NCI-H2196 (cell line): ENCODE data around the gene FNDC3B.

Experiments used
- DNase-seq: peaks from one replicate; lab custom pipeline; 2025; ENCODE audit not compliant: unreplicated experiment; lab: John Stamatoyannopoulos, UW

The FNDC3B gene

DNA sequence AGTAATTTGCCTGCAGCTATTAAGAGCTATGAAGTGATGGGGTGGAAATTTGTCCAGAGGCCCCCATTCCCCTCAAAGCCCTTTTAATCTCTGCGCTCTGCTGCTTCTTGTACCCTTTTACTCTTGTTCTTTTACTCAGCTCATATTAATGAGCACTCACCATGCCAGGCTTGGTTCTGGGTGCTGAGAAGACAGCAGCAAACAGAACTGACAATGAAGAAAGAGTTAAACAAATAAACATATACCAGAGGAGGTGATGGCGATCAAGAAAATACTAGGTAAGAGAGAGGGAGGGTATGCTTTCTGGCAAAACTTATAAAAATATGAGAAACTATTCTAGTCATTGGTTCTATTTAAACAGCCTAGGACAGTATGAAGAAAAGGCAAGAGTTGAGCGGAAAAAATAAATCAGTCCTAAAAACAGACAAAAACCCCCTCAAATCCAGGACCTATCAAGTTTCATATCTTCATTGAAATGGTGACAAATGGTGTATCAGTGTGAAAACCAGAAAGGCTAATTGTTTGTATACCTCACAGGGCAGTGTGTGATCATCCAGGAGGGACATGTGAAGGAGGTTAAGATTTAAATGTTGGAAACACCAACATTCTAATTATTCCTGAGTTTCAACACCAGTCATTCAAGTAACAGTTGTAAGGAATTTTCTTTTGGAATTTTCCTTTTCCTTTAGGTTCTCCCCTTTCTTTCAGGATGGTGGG, 144.9 kb downstream of the FNDC3B start:
- DNase-seq, result no peak

DNA sequence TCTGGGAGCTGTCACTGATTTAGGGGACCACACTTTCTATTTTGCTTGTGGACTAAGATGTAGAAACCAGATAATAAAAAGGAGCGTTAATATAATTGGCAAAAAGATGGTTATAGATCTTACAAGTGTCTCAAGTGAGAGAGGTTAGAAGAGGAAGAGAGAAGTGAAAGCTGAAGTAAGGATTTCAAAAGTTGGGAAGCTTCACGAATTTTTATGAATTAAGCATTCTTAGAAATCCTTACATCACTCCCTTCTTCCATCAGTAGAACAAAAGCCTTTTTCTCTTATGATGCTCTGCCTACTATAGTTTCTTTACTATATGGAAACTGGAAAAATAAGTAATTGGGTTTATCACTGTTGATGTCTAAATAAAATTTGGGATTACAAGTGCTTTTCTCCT, 146.5 kb downstream of the FNDC3B start:
- DNase-seq, result no peak

DNA sequence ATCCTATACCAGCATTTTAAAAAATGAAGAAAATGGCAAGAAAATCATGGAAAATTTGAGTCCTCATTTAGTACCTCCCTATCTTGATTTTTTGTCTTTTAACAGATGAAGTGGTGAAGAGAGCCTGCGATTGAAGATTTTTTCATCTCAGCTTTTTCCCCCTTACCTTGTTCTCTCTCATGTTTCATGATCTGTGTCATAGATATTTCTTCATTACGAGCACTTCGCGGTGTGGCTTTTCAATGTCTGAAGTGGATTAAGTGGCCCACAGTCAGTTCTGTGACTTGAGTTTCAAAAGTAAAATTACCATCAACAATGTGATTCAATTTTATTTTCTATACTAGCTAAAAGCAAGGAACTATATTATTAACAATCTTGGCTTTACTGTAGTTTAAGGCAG, 147.2 kb downstream of the FNDC3B start:
- DNase-seq, result no peak

DNA sequence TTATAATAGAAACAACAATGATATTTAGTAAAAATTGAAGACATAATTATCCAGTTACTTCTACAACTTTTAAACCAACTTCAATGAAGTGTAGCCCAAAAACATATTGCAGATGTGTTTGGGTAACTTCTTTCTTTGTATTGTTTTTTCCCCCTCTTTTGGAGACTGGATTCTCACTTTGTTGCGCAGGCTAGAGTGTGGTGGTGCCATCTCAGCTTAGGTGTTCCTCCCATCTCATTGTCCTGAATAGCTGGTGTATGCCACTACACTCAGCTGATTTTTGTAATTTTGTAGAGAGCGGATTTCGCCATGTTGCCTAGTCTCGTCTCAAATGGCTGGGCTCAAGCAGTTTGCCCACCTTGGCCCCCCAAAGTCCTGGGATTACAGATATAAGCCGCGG, 148.1 kb downstream of the FNDC3B start:
- no peak for DNase-seq

DNA sequence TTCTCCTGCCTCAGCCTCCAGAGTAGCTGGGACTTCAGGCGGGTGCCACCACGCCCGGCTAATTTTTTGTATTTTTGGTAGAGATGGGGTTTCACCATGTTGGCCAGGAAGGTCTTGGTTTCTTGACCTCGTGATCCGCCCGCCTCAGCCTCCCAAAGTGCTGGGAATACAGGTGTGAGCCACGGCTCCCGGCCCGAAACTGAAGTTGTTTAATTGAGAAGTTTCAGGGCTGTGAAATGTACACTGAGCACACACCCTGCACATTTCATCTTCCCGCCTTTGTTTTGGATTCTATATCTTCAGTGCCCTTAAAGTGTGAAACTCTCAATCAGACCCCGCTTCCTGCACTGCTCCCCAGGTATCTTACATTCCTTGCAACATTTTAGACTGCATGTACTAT, 149.1 kb downstream of the FNDC3B start:
- DNase-seq, result no peak

DNA sequence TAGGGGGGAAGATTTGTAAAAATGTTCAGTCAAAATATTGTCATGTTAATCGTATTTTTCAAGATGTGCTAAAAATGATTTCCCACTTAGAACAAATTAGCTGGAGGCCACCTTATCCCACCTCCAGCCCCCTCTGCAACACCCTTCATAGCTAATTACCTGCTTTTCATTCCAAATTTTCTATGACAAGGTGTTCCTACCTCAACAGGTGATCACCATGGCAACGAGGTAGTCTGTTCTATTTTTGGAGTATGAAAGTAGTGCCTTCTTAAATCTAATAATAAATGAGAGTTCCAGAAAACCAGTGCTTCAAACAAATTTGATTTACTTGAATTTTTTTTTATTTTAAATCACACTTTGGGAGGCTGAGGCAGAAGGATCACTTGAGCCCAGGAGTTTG, 149.8 kb downstream of the FNDC3B start:
- DNase-seq, result no peak

DNA sequence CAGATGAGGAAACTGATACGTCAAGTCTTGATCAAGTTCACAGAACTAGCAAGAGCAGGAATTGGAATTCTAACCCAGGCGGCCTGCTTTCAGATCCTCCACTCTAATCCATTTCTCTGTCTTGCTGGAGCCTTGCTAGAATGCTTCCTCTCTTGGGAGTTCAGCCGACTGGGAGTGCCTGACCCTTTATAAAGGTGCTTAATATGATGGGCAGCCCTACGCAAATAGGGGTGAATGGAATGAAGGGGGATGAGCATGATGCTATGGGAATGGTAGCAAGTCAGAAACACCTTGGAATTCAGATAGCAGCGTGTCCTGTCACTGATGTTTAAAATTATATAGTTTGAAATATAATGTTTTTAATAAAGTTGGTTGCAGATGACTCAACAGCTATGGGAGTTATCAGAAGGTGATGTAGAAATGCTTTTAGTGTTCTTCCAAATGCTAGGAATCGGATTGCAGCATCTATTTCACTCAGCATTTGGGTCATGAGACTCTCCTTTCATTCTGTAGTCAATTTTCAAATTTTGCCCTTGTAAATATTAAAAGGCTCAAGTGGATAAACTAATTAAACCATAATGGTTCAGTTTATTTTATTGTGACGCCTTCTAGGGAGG, 150.7 kb downstream of the FNDC3B start:
- DNase-seq, result no peak

DNA sequence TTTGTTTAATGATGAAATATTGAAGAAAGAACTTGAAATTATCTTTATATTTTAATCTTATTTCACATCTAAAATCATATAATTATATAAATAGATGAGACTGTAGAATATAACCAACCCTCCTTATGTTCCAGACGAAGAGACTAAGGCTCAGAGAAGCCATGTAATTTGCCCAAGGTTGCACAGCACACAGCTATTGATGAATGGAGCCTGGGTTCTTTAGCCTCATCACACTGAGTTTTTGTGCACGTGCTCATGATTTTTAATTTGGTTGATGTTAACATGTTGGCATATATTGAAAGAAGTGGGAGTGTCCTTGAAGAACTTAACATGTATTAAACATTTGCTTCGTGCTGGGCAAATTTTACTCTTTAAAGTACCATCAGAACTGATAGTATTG, 151.6 kb downstream of the FNDC3B start:
- no peak for DNase-seq

DNA sequence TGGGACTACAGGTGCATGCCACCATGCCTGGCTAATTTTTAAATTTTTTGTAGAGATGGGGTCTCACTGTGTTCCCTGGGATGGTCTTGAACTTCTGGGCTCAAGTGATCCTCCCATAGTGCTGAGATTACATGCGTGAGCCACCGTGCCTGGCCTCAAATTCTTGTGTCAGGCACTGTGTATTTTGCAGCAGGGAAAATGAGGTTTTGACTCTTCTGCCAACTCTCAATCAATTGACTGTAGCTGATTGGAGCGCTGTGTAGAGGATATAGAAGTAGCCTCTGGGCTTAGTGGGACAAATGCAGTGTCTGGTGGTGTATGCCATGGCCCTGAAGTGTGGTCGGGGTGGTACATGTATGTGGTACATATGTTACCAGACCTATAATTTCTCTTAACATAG, 152.3 kb downstream of the FNDC3B start:
- no peak for DNase-seq

DNA sequence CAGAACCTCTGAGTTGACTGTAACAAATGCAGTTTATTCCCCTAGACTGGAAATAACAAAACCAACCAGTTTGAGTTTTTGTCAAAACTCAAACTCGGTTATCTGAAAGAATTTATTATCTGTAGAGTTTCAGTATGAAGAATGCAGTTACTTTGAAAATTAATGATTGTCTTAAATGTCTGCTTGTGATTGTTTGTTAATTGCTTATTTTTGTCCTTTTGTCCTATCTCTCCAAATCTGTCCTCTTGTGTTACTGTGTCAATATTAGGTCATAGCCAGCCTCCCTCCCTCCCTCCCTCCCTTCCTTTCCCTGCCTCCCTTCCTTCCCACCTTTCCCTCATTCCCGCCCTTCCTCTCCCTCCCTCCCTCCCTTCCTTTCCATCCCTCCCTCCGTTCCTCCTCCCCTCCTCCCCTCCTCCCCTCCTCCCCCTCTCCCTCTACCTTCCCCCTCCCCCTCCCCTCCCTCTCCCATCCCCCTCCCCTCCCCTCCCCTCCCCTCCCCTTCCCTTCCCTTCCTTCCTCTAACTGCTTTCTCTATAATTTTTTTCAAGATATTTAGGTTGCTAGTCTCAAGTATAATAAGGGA, 153.5 kb downstream of the FNDC3B start:
- DNase-seq, result peak; percentile 36

DNA sequence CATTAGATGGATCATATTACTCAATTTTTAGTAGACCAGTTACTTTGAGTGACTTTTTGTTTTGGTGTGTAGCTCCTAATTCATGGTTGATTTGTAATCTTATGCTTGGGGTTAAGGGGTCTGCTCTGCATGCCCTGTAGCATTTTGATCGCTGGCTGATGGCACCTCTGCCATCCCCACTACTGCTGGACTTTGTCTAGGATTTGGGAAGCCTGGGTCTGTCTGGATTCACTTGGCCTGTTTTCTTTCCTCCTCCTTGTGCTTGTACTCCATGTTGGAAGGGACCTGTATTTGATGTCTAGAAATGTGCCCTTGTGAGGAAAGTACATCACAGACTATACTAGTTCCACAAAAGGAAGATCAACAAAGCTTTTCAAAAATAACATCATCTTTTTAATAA, 154.1 kb downstream of the FNDC3B start:
- no peak for DNase-seq

DNA sequence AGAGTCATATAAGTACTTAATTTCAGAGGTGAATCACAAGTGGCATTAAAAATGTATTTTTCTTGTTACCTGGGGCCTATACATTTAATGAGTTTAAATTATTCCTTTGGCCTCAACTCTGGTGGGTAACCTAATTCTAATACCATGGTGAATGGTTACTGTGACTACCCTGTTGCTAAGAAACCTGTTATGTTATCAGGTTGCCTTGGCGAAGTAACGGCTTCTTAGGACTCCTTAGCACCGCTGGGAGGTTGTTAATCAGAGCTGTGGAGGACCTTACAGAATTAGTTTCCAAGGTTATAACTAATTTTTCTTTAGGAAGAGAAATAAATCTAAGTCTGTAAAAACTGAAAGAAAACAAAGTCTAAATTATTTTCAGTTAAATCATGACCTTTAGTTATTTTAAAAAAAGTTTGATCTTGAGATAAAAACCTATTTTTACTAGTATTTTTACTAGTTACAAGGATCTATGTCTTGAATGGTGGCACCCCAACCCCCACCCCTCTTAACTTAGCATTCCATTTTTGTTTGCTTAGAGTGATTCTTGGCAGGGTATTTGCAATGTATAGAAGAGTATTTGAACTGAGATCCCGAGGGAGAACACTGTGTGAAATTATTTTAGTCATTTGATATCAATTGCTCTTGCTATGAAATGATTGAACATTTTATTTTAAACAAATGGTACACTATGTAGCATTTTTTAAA, 155.5 kb downstream of the FNDC3B start:
- DNase-seq, result peak; percentile 83

DNA sequence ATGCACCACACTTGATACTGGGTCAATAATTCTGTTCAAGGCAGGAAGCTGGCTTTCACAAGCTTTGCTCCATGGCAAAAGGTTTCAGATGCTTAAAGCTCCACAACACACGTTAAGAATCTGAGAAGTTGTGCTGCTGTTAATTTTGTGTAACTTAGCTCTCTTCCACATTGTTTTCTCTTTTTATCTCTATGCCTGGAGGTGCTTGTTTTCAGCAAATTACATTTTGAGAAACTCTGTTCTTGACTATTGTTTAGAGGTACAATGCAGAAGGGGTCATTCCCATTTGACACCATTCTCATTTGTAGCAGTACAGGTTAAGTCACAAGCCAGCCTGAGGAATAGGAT, 156.0 kb downstream of the FNDC3B start:
- DNase-seq, result no peak

DNA sequence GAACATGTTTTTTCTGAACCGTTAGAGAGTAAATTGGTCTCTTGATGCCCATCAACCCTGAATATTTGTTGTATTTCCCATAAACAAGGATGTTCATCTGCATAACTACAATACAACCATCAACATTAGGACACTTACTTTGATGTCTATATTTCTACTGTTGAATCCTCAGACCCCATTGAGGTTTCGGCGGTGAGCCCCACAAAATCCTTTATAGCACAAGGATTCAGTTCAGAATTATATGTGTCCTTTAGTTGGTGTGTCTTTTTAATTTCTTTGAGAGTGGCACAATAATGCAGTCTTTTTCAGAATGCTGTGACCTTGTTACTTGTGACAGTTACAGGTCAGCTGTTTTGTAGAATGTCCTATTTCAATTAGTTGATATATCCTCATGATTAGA, 158.0 kb downstream of the FNDC3B start:
- no peak for DNase-seq

DNA sequence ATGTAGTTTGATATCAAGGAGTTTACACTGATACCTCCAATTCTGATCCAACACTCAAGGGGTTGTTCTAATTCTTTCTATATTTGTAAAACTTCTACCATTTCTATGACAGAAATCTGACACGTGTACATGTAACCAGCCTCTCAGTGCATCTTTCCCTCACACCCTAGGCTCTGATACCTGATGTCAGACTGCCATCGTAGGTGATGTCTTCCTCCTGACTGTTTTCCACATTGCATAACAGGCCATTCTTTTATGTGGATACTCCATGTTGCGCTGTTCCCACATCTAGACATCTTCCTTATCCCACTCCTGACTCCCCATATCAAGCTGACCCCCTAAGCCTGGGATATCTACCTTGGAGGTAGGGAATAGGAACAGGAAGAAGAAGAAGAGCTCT, 159.1 kb downstream of the FNDC3B start:
- no peak for DNase-seq

DNA sequence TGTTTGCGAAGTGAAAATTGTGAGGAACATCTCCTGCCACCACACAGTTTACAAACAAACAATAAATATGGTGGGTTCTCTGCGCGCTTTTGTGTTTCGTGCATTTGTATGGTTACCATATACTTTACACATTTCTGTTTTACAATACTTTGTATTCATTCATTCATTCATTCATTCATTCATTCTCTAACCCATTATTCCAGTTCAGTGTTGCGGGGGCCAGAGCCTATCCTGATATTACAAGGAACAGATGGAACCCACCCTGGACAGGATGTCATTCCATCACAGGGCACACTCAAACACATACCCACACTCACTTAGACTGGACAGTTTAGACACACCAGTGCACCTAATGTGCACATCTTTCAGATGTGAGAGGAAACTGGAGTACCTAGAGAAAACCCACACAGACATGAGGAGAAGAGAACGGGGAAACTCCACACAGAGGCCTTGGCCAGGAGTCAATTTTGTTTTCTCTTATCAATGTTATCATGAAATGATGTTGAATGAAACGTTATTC, 160.5 kb downstream of the FNDC3B start:
- no peak for DNase-seq

DNA sequence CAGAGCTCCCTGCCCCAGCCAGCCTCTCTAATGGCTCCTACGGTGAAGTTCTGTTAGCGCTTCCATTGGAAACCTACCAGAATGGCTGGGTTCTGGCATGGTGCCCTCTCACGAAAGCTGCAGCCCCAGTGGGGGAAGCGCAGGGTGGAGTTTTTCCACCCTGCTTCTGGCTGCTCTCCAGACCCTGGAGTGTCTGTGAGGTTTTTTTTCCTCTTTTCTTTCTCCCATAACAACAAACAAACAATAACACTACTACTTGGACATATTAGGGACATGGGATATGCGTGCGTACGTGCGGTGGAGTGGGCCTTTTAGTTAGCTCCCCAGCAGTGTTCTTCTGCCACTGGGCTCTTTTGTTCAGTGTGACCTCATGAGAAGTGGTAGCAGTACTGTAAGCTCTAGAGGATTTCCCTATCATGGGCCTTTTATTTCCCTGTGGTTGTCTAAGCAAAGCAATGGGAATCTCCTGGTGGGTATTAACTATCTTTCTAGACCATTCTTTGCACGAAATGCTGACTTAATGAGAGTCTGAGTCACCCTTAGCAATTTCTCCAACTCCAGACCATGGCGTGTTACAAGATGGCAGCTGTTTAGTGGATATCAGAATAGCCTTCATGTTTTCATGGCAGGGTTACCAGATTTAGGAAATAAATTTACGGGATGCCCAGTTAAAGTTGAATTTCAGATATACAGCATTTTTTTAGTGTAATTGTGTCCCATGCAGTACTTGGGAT, 161.9 kb downstream of the FNDC3B start:
- peak; percentile 89 for DNase-seq

DNA sequence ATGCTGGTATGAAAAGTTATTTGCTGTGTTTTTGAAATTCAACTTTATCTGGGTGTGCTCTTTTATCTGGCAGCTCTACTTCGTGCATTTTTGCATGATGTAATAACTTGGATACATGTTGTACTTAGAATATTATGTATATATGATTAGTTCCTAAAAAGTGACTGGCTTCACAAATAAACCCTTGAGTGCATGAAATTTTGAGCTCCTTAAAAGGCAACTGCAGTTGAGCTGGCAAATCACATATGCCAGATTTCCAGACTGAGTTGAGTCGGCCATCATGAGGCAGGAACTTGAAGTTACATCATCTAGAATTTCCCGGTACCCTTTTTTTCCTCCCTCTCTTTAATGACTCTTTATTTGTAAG, 162.5 kb downstream of the FNDC3B start:
- no peak for DNase-seq

DNA sequence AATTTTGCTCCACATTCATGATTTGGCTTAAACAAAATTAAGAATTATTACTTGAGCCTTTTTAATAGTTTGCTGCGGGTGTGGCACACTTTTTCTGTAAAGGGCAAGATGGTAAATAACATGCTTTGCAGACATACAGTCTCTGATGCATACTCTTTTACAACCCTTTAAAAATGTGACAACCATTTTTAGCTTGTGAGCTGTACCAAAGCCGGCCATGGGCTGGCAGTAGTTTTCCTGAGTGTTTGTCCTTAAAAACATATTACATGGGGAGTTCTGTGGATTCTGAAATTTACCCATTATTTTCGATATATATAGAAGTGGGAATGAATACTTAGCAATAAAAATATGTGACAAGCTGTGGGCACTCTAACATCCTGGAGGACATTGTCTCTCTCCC, 163.4 kb downstream of the FNDC3B start:
- no peak for DNase-seq

DNA sequence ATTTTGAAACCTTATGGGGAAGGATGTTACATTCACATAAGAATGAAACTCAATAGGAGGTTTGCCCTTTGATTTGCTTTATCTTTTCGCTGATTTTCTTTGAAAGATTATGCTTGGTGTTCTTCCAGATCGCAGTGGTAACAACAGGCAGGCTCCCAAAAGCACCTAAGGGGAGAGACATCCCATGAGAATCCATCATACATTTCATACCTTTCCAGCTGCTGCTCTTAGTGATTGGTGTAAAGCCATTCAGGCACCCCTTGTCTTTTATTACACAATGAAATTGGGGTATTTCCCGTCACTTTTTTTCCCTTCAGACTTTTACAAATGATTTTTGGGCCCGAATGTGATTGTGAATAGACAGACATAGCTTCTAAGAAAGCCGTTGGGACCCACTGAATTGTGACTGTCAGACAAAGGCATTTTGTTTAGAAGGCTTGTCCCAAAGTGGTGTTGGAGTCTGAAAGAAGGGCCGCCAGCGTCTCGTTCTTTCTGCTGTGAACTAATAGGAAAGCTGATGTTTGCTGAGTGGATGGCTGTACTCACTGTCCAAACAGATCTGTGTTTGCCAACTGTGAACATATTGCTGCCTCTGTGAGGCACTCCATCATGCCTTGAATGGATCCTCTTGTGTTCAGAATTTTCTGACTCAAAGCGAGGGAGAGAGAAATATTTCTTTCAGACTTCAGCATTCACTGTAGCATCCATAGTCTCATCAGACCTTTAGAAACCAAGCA, 164.3 kb downstream of the FNDC3B start:
- peak; percentile 72 for DNase-seq

DNA sequence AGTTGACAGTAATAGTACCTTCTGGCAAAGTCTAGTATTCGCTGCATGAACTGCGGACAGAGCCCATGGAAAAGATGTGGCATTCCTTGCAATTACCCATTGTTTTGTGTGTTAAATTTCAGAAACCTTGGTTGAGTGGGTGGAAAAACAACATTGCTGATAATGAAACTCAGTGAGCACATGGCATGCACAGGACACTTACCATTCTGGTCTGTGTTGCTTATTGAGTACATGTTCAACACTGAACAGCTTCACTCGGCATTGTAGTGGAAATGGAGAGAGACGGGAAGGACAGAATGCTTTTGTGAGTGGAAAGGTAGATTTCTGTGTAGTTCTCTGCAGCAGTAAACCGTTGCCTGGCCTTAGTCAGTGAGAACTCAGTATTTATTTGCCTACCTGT, 165.3 kb downstream of the FNDC3B start:
- no peak for DNase-seq
